Duodenal mucosa (tissue), 2 donors: ENCODE measurements around the gene MACROD2.

ENCODE experiments used
- H3K27ac ChIP-seq: one replicate; pipeline ENCODE4 v1.7.0; 2013; ENCODE audit warnings: low read depth, low read length
- H3K27me3 ChIP-seq, 2 donors: one replicate each; pipeline ENCODE4 v1.7.0; 2013; ENCODE audit warnings: low read length in 2 of 2, control low read depth in 1 of 2; ENCODE audit not compliant: insufficient read depth in 2 of 2, control insufficient read depth in 1 of 2
- H3K36me3 ChIP-seq, 2 donors: one replicate each; pipeline ENCODE4 v1.7.0; 2013; ENCODE audit warnings: low read length in 2 of 2, control low read depth in 1 of 2; ENCODE audit not compliant: insufficient read depth in 2 of 2, control insufficient read depth in 1 of 2
- H3K4me1 ChIP-seq, 2 donors: one replicate each; pipeline ENCODE4 v1.7.0; 2013; ENCODE audit warnings: low read length in 2 of 2, control low read depth in 1 of 2; ENCODE audit not compliant: insufficient read depth in 2 of 2, control insufficient read depth in 1 of 2
- H3K4me3 ChIP-seq, 2 donors: one replicate each; pipeline ENCODE4 v1.7.0; 2013; ENCODE audit warnings: low read length in 2 of 2, low read depth in 1 of 2
- H3K9ac ChIP-seq, 2 donors: one replicate each; pipeline ENCODE4 v1.7.0; 2013; ENCODE audit warnings: low read length in 2 of 2, low read depth in 1 of 2
- H3K9me3 ChIP-seq, 2 donors: one replicate each; pipeline ENCODE4 v1.7.0; 2013; ENCODE audit warnings: low read length in 2 of 2, control low read depth in 1 of 2; ENCODE audit not compliant: control insufficient read depth in 1 of 2

The MACROD2 gene

GRCh38 chr20:15565786-15566185, 1570.5 kb downstream of the MACROD2 start:
- H3K4me1 ChIP-seq, result no peaks in the 10 kb centered on the region
- H3K4me3 ChIP-seq, result no peak overlapping the region
- H3K9ac ChIP-seq, result no peak overlapping the region
- H3K36me3 ChIP-seq, result no peaks in the 10 kb centered on the region
- H3K9me3 ChIP-seq, result no peaks in the 10 kb centered on the region
- H3K27ac ChIP-seq, result no peak overlapping the region
- H3K27me3 ChIP-seq, result no peaks in the 10 kb centered on the region

- no peak overlapping the region for H3K4me3 ChIP-seq
- no peaks in the 10 kb centered on the region for H3K27me3 ChIP-seq
- H3K4me1 ChIP-seq, result no peaks in the 10 kb centered on the region
- H3K9me3 ChIP-seq, result no peaks in the 10 kb centered on the region
- no peak overlapping the region for H3K27ac ChIP-seq
- H3K36me3 ChIP-seq, result no peaks in the 10 kb centered on the region
- no peak overlapping the region for H3K9ac ChIP-seq
Observed at GRCh38 chr20:15567219-15567618, 1571.9 kb downstream of the MACROD2 start.

- Histone ChIP-seq H3K4me1 (no peaks in the 10 kb centered on the region), H3K36me3 (no peaks in the 10 kb centered on the region), H3K4me3 (no peak overlapping the region), H3K9ac (no peak overlapping the region), H3K27ac (no peak overlapping the region), H3K9me3 (no peaks in the 10 kb centered on the region), H3K27me3 (no peaks in the 10 kb centered on the region)
Observed at GRCh38 chr20:15570156-15570555, 1574.8 kb downstream of the MACROD2 start.

- Histone ChIP-seq H3K27ac (no peak overlapping the region), H3K36me3 (no peaks in the 10 kb centered on the region), H3K9me3 (no peaks in the 10 kb centered on the region), H3K27me3 (no peaks in the 10 kb centered on the region), H3K9ac (no peak overlapping the region), H3K4me3 (no peak overlapping the region), H3K4me1 (no peaks in the 10 kb centered on the region)
Observed at GRCh38 chr20:15571056-15571455, 1575.7 kb downstream of the MACROD2 start.

GRCh38 chr20:15575255-15575654, 1579.9 kb downstream of the MACROD2 start:
- H3K4me1 ChIP-seq, result no peaks in the 10 kb centered on the region
- no peak overlapping the region for H3K9ac ChIP-seq

DNA sequence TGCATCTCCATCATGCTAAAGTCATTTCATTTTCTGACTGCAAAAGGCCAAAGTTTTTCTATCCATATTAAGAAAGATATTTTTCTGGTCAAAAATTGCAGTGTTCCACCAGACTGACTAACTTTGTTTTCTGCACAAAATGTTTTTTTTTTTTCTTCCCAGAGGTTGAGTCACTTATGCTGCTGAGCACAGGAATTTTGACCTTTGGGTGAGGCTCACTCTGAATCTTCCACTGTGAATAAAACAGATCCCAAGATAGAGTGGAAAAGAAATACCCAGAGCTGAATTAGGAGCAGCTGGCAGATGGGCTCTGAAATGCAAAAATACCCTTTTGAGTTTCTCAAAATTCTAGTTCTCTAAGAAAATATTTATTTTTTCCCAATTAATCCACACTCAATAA, 1581.1 kb downstream of the MACROD2 start:
- Histone ChIP-seq H3K9ac (no peak overlapping the region), H3K36me3 (no peaks in the 10 kb centered on the region), H3K27me3 (no peaks in the 10 kb centered on the region), H3K4me1 (no peaks in the 10 kb centered on the region), H3K4me3 (no peak overlapping the region), H3K27ac (no peak overlapping the region), H3K9me3 (no peaks in the 10 kb centered on the region)

More at GRCh38 chr20:15575255-15575654, 1579.9 kb downstream of the MACROD2 start:
- no peaks in the 10 kb centered on the region for H3K9me3 ChIP-seq
- H3K27ac ChIP-seq, result no peak overlapping the region
- no peak overlapping the region for H3K4me3 ChIP-seq
- H3K36me3 ChIP-seq, result no peaks in the 10 kb centered on the region
- no peaks in the 10 kb centered on the region for H3K27me3 ChIP-seq

- no peaks in the 10 kb centered on the region for H3K9me3 ChIP-seq
- no peak overlapping the region for H3K27ac ChIP-seq
- H3K27me3 ChIP-seq, result no peaks in the 10 kb centered on the region
- H3K9ac ChIP-seq, result no peak overlapping the region
- no peaks in the 10 kb centered on the region for H3K36me3 ChIP-seq
- no peak overlapping the region for H3K4me3 ChIP-seq
- H3K4me1 ChIP-seq, result no peaks in the 10 kb centered on the region
Observed at GRCh38 chr20:15578113-15578512, 1582.8 kb downstream of the MACROD2 start.

DNA sequence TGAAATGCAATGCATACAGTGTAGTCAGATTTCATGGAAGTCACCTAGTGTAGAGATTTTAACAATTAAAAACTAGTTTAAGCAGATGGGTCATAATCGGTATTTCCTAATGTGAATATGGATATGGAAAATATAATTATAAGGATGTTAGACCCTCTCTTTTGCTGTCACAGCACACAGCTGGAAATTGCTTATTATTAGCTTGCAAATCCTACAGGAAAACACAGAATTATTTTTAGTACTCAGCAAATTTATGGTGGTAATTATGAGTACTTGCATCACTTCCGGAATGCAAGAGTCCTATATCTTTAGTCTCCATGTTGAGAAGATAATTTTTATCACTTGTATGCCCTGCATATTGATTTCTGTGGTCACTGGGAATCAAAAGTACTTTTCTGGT, 1584.4 kb downstream of the MACROD2 start:
- no peak overlapping the region for H3K27ac ChIP-seq
- H3K36me3 ChIP-seq, result no peaks in the 10 kb centered on the region
- no peaks in the 10 kb centered on the region for H3K9me3 ChIP-seq
- no peak overlapping the region for H3K4me3 ChIP-seq
- no peaks in the 10 kb centered on the region for H3K4me1 ChIP-seq
- no peaks in the 10 kb centered on the region for H3K27me3 ChIP-seq
- H3K9ac ChIP-seq, result no peak overlapping the region

GRCh38 chr20:15582146-15582760, 1586.9 kb downstream of the MACROD2 start:
- H3K27me3 ChIP-seq, result no peaks in the 10 kb centered on the region
- no peak overlapping the region for H3K27ac ChIP-seq
- H3K36me3 ChIP-seq, result no peaks in the 10 kb centered on the region
- no peak overlapping the region for H3K4me3 ChIP-seq
- no peaks in the 10 kb centered on the region for H3K9me3 ChIP-seq
- H3K9ac ChIP-seq, result no peak overlapping the region
- H3K4me1 ChIP-seq, result no peaks in the 10 kb centered on the region

DNA sequence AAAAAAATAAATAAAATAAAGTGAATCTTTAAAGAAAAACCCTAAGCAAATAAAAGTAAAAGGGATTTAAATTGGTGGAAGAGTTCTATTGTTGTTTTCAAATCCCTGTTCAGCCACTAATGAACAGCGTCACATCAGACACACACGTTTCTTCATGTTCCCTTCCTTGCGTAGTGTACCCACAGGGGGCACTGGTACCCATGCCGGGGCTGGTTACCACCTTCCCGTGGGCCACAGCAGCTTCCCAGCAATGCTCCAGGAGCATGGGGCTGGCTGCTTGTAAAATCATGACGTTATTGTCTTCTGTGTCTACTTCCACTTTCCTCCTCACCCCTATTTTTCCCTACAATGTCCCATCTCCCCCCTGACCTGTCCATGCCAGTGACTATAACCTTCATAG, 1589.2 kb downstream of the MACROD2 start:
- H3K4me3 ChIP-seq, result no peak overlapping the region
- H3K4me1 ChIP-seq, result no peaks in the 10 kb centered on the region
- no peak overlapping the region for H3K9ac ChIP-seq
- H3K36me3 ChIP-seq, result no peaks in the 10 kb centered on the region
- no peaks in the 10 kb centered on the region for H3K27me3 ChIP-seq
- H3K27ac ChIP-seq, result no peak overlapping the region
- no peaks in the 10 kb centered on the region for H3K9me3 ChIP-seq

DNA sequence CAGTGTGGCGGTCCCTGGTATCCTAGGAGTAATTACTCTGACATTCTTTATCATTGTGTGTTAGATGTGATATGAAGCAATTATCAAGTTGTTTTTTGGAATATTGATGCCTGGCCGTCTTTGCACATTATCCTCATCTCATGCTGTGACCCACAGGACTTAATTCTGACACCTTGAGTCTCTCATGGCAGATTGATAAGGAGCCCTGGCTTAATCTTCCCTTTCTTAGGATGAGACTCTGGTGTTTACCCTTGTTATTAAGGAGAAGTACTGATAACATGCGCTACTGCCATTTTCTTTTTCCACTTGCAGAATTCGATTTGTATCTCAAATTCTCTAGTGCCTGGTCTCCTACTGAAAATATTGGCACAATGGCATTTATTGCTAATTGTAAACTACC, 1597.8 kb downstream of the MACROD2 start:
- no peak overlapping the region for H3K4me3 ChIP-seq
- H3K9ac ChIP-seq, result no peak overlapping the region
- H3K27ac ChIP-seq, result no peak overlapping the region
- no peaks in the 10 kb centered on the region for H3K27me3 ChIP-seq
- H3K36me3 ChIP-seq, result no peaks in the 10 kb centered on the region
- H3K9me3 ChIP-seq, result no peaks in the 10 kb centered on the region
- no peaks in the 10 kb centered on the region for H3K4me1 ChIP-seq
